Hepatocyte (in vitro differentiated cells): ENCODE measurements around the gene ALX4. TPM values are rescaled to one million over a fixed set of nuclear protein-coding genes. Genes with fewer than 3 reads are reported as not detected.

ENCODE experiments used
- DNase-seq: peaks from one replicate; pipeline ENCODE4 v3.0.0-alpha.2; 2016; ENCODE audit warnings: low spot score
- H2AFZ ChIP-seq: fragments of 200-600 bp; sonication (generic); 2 replicates; pipeline ENCODE4 v1.6.0; 2016; ENCODE audit warnings: antibody characterized with exemption, mild to moderate bottlenecking
- H3K27ac ChIP-seq: fragments of 200-600 bp; sonication (generic); 2 replicates; pipeline ENCODE4 v1.5.1; 2016; ENCODE audit warnings: mild to moderate bottlenecking
- H3K27me3 ChIP-seq: fragments of 200-600 bp; sonication (generic); 2 replicates; pipeline ENCODE4 v1.6.1; 2016
- H3K36me3 ChIP-seq: fragments of 200-600 bp; sonication (generic); replicated peaks from 2 replicates; pipeline ENCODE4 v1.5.1; 2016; ENCODE audit warnings: low read depth; ENCODE audit not compliant: insufficient read depth
- H3K4me1 ChIP-seq: fragments of 200-600 bp; sonication (generic); 2 replicates; pipeline ENCODE4 v1.5.1; 2016; ENCODE audit warnings: mild to moderate bottlenecking, moderate library complexity; ENCODE audit not compliant: insufficient read depth
- H3K4me2 ChIP-seq: fragments of 200-600 bp; sonication (generic); 2 replicates; pipeline ENCODE4 v1.6.0; 2016
- H3K4me3 ChIP-seq: fragments of 200-600 bp; sonication (generic); 2 replicates; pipeline ENCODE4 v1.5.1; 2016; ENCODE audit warnings: mild to moderate bottlenecking
- H3K79me2 ChIP-seq: fragments of 200-600 bp; sonication (generic); 2 replicates; pipeline ENCODE4 v1.6.0; 2017; ENCODE audit warnings: mild to moderate bottlenecking
- H3K9me2 ChIP-seq: fragments of 200-600 bp; sonication (generic); replicated peaks from 2 replicates; pipeline ENCODE4 v1.6.0; 2017; ENCODE audit warnings: mild to moderate bottlenecking; ENCODE audit not compliant: insufficient read depth
- H3K9me3 ChIP-seq: fragments of 200-600 bp; sonication (generic); 2 replicates; pipeline ENCODE4 v1.5.1; 2016; ENCODE audit warnings: low read depth, mild to moderate bottlenecking
- H4K20me1 ChIP-seq: fragments of 200-600 bp; sonication (generic); 2 replicates; pipeline ENCODE4 v1.6.0; 2016; ENCODE audit warnings: mild to moderate bottlenecking; ENCODE audit not compliant: insufficient read depth, poor library complexity, severe bottlenecking
- CTCF ChIP-seq: fragments of 200-600 bp; sonication (generic); IDR thresholded peaks from 2 replicates; pipeline ENCODE4 v1.5.1; 2016; ENCODE audit warnings: antibody characterized with exemption, mild to moderate bottlenecking; ENCODE audit not compliant: poor library complexity
- EZH2 ChIP-seq: fragments of 200-600 bp; sonication (generic); IDR thresholded peaks from 2 replicates; pipeline ENCODE4 v1.6.1; 2016; ENCODE audit warnings: antibody characterized with exemption, mild to moderate bottlenecking, borderline replicate concordance
- EZH2phosphoT487 ChIP-seq: fragments of 200-600 bp; sonication (generic); IDR thresholded peaks from one replicate; pipeline ENCODE4 v1.6.1; 2018; ENCODE audit warnings: antibody characterized with exemption, mild to moderate bottlenecking, low read depth, moderate library complexity; ENCODE audit not compliant: unreplicated experiment, severe bottlenecking
- WGBS: methylation state at CpG from one replicate; pipeline ENCODE4 v1.1.6; 2016; ENCODE audit warnings: low lambda C conversion rate; ENCODE audit errors: missing lambda C conversion rate; 5-methylcytosine and 5-hydroxymethylcytosine counted together
- polyA plus RNA-seq: library from polyadenylated mRNA; unstranded; fragments of >200 nt; fragmentation: Nextera tagmentation; extraction: Ambion mirVana; gene quantifications from 2 replicates; pipeline ENCODE4 v1.2.1, GENCODE V29; 2016
- total RNA-seq: library from RNA; depleted of rRNA; stranded (reverse); fragments of >200 nt; gene quantifications from 2 replicates; pipeline ENCODE4 v1.2.3, GENCODE V29; 2014

Gene ALX4
- total and polyA plus RNA-seq, 2 experiments from 2014 or later, result 1.3 to 3.8 TPM

DNA sequence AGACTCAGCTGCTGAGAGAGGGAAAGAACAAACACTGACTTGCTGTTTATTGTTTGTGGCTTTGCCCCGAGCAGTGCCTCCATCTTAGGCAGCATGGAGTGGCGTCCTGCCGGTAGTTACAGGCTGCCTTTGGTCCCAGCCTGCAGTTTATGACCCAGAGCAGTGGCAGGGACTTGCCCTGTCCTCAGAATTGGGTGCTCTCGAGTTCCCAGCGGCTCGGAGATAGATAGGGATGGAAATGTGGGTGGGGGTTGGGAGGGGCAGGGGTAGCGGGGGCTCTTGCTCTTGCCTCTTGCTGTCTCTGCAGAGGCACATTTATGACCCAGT lies 3.1 kb downstream of the ALX4 start:
- H2AFZ ChIP-seq, result no peak overlapping the region
- peak overlapping the region; percentile 92 for H3K4me2 ChIP-seq
- peaks cover 99% of the 10 kb centered on the region for H3K27me3 ChIP-seq
- TF ChIP-seq CTCF (no peak), EZH2phosphoT487 (no peak), EZH2 (no peak)
- H3K4me3 ChIP-seq, result no peak overlapping the region
- no peaks in the 10 kb centered on the region for H4K20me1 ChIP-seq
- no peak overlapping the region for H3K27ac ChIP-seq
- H3K4me1 ChIP-seq, result peaks cover 35% of the 10 kb centered on the region
- WGBS, result 28% methylated on average over 7 of the region's 7 CpGs
- no peaks in the 10 kb centered on the region for H3K79me2 ChIP-seq
- no peak for DNase-seq
- no peaks in the 10 kb centered on the region for H3K9me2 ChIP-seq
- no peaks in the 10 kb centered on the region for H3K9me3 ChIP-seq
- H3K36me3 ChIP-seq, result no peaks in the 10 kb centered on the region

- no peak for DNase-seq
- peak overlapping the region; percentile 31 for H3K4me3 ChIP-seq
- no peaks in the 10 kb centered on the region for H3K9me3 ChIP-seq
- 16% methylated on average over 37 of the region's 38 CpGs for WGBS
- peaks cover 35% of the 10 kb centered on the region for H3K4me1 ChIP-seq
- no peaks in the 10 kb centered on the region for H4K20me1 ChIP-seq
- no peaks in the 10 kb centered on the region for H3K36me3 ChIP-seq
- peaks cover 99% of the 10 kb centered on the region for H3K27me3 ChIP-seq
- H3K4me2 ChIP-seq, result peak overlapping the region; percentile 92
- peak overlapping the region; percentile 78 for H2AFZ ChIP-seq
- H3K79me2 ChIP-seq, result no peaks in the 10 kb centered on the region
- H3K27ac ChIP-seq, result peak overlapping the region; percentile 7
- no peaks in the 10 kb centered on the region for H3K9me2 ChIP-seq
- TF ChIP-seq EZH2 (peak; percentile 66), EZH2phosphoT487 (no peak)
Observed at GRCh38 chr11:44306052-44306917, 3.7 kb downstream of the ALX4 start.

DNA sequence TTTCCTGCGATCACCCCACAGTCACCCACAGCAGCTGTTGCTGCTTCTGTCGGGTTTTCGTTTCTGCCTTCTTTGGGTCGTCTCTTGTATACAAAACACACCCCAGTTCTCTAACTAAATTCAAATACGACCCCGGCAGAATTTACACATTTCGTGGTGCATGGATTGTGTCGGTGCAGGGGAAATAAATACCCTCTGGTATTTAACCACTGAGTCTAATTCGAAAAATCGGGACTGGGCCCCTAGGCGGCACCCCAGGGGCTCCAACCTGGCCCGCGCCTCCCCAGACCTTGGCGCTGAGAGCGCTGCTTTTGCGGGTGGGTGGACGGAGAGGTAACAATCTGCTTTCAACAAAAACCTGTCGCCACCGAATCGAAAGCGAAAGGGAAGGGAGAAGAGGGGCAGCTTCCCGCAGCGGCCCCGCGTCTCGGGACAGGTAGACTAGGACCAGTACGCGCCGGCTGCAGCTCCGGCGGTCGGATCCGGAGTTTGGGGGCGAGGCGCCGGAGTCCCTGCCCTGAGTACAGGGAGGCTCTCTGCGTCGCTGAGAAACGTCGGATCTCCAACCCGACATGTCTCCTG lies 4.4 kb downstream of the ALX4 start:
- H3K4me1 ChIP-seq, result peaks cover 30% of the 10 kb centered on the region
- no peaks in the 10 kb centered on the region for H3K9me2 ChIP-seq
- peak overlapping the region; percentile 92 for H3K4me2 ChIP-seq
- H3K27me3 ChIP-seq, result peaks cover 99% of the 10 kb centered on the region
- H3K79me2 ChIP-seq, result no peaks in the 10 kb centered on the region
- H4K20me1 ChIP-seq, result no peaks in the 10 kb centered on the region
- DNase-seq, result peak; percentile 43
- peak; percentile 94 for TF ChIP-seq EZH2
- peak; percentile 71 for TF ChIP-seq EZH2phosphoT487
- no peak for TF ChIP-seq CTCF
- 4% methylated on average over 41 of the region's 41 CpGs for WGBS
- H3K9me3 ChIP-seq, result no peaks in the 10 kb centered on the region
- H3K4me3 ChIP-seq, result peak overlapping the region; percentile 31
- H3K36me3 ChIP-seq, result no peaks in the 10 kb centered on the region
- H2AFZ ChIP-seq, result peak overlapping the region; percentile 78
- peak overlapping the region; percentile 7 for H3K27ac ChIP-seq

DNA sequence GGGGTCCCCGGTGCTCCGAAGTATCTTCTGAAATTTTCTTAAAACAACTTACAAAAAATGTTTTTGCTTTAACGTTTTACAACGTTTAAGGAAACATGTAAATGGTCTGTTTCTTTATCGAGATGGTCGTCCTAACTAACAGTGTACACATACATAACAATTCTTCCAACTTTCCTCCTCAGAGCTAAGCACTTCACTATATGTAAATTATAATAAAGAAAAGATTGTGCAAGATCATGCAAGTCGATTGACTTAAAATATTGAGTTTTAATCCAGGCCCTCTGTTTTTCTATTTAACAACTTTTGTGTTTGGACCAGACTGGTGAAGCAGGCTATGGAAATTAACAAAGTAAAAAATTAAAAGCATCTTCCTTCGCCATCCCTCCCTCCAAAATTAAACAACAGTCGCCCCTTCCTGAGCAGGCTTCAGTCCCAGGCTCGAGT lies 4.9 kb downstream of the ALX4 start:
- WGBS, result 13% methylated on average over 10 of the region's 10 CpGs
- Histone ChIP-seq H3K4me1 (peaks cover 27% of the 10 kb centered on the region), H3K4me2 (peak overlapping the region; percentile 92), H4K20me1 (no peaks in the 10 kb centered on the region), H2AFZ (peak overlapping the region; percentile 78), H3K9me2 (no peaks in the 10 kb centered on the region), H3K27me3 (peaks cover 99% of the 10 kb centered on the region), H3K4me3 (peak overlapping the region; percentile 31), H3K36me3 (no peaks in the 10 kb centered on the region), H3K79me2 (no peaks in the 10 kb centered on the region), H3K9me3 (no peaks in the 10 kb centered on the region), H3K27ac (no peak overlapping the region)
- TF ChIP-seq CTCF, result no peak
- no peak for TF ChIP-seq EZH2phosphoT487
- peak; percentile 49 for TF ChIP-seq EZH2
- DNase-seq, result no peak
